ENCODE results near the gene DMWD.
"Not testable (repeated sequence)": the region's sequence is repeated elsewhere in the genome, so short reads cannot be mapped to it uniquely, and the experiment has no call there.

DMWD gene

DNA sequence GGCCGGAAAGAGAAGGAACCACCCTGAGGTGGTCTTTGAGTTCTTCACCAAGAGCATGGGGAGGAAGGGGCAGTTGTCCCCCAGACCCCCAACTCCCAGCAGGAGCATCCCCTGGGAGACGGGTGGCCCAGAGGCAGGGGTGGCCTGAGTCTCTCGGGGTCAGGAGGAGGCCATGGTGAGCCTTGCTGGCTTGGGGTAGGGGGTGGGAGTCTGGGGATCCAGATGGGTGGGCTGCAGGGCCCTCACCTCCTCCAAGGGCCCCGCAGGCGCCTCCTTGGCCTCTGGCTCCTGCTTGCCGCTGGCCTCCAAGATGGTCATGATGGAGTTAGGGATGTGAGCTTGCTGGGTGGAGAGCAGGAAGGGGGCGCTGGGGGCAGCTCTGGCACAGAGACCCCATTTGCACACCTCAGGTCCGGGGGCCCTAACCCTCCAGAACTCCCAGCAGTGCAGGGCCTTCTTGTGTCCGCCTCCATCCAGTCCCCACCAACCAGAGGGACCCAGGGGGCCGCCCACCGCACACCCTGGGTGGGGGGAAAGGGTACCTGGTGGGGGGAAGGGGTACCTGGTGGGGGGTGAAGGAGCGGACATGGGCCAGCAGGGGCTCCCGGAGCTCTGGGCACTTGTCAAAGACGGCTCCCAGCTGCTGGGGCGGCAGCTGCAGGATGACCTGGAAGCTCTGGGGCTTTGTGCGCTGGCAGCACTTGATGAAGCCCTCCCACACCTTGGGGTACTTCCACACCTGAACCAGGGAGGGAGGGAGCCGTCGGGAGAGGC is 23.8 kb upstream of the DMWD start:
- DNase-seq (ENCODE audit: low read depth) = no peak

DNA sequence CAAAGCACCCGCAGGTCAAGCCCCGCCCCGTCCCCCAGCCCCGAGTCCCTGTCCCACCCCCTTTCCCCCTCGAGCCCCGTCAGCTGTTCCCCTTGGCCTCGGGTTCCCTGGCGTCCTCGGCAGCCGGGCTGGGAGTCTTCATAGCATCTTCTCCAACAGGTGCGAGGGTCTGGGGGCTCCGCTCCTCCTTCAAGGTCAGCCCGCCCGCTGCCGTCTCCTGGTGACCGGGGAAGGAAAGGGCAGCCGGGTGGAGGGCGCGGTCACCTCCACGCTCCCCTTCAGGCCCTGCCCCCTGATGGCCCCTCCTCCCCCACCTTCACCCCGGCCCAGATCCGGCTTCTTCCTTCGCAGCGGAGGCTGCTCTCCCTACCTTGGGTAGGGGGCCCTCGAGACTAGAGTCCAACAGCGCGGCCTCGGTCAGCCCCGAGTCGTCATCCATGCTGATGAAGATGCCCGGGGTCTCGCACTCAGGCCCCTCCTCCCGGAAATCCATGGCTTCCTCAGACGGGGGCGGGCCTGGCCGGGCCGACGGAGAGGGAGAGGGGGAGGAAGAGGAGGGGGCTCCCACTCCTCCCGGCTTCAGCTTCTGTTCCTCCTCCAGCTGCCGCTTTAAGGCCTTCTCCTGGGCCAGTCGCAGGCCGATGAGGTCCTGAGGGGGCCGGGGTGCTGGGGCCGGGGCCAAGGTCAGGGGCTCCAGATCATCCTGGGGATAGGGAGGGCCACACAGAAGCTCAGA is 23.0 kb upstream of the DMWD start:
- no peak for DNase-seq (ENCODE audit: low read depth)

DNA sequence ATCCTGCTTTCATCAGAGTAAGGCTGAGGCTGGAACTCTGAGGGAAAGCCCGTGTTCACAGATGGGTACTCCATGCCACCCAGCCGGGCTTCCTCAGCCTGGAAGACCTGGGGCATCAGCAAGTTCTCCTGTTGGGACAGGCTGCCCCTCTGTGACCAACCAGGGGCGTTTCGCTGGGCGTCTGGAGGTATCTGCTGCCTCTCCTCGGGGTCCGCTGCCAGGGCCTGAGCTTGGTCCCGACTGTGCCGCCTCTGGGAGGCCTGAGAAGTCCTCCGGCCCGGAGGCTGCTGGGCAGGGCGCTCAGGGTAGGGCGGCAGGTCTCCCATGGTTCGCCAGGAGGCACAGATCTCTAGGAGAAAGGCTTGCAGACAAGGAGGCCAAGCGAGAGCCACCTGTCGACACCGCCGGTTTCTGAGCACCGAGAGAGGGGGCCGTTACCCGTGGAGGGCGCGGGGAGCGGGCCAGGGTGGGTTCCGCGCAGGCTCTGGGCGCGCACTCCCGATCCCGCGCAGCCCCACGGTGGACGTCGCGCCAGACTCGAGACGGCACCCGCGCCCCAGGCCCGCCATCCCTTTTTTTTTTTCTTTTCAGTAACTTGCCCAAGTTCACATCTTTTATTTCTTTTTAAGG is 22.3 kb upstream of the DMWD start, which contains the start of gene RSPH6A:
RSPH6A (minus strand) TSS at position 458 of the 630 bp plus-strand sequence; CDS start at position 326, 132 bp downstream.
- no peak for DNase-seq (ENCODE audit: low read depth)

DNA sequence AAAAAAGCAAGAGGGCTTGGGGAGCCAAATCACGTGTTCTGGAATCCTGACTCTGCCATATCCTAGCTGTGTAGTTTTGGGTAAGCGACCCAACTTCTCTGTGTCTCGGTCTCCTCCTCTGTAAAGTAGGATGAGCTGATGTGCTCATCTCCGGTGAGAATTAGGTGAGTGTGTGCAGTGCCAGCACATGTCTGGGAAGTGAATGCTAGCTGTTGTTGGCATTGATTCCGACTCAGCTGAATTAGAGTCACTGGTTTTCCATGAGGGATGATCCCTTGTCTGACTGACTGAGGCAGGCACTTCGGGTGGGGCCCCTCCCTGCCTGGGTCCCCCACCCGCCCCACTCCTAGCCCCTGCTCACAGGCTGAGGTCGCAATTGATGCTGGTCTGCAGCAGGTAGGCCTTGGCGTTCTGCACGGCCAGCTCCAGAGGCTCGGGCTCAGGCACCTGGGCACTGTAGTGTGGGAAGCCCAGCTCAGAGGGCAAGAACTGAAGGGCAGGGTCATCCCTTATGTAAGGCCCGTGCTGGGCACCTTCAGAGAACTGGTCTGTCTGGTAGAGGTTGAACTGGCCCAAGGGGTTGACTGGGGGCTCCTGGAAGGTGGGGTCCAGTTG is 21.6 kb upstream of the DMWD start:
- DNase-seq (ENCODE audit: low read depth) = no peak

DNA sequence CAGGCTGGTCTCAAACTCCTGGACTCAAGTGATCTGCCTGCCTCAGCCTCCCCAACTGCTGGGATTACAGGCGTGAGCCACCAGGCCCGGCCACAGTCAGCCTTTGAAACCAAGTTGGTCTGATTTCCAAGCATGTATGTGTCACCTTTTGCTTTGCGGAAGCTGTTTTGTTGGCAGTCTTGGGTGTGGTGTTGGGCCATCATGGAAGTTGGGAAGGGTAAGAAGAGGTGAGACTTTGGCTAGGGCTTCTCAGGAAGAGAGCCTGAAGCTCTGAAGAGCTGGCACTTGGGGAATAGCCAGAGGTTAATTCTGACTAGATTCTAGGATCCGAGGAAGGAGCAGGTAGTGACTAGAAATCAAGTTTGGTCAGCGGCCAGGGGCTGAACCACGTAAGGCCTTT is 19.7 kb upstream of the DMWD start:
- no peak for DNase-seq (ENCODE audit: low read depth)

DNA sequence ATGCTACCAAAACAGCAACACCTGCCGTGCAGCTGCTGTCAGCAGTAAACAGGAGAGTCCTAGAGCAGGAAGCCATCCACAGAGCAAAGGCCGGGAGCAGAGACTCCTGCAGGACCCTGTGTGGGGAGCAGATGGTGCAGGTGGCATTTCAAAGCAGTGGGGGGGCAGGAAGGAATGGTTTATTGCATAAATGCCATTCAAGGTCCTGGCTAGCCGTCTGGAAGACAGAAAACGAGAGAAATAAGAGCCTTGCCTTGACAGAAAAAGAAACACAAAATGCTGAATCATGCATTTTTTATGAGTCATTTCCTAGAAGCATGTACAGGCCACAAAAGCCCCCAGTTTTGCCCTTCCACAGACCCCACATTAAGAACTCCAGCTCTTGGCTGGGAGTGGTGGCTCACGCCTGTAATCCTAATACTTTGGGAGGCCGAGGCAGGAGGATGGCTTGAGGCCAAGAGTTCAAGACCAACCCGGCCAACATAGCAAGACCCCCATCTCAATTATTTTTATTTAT is 17.1 kb upstream of the DMWD start:
- DNase-seq (ENCODE audit: low read depth) = peak; percentile 39

DNA sequence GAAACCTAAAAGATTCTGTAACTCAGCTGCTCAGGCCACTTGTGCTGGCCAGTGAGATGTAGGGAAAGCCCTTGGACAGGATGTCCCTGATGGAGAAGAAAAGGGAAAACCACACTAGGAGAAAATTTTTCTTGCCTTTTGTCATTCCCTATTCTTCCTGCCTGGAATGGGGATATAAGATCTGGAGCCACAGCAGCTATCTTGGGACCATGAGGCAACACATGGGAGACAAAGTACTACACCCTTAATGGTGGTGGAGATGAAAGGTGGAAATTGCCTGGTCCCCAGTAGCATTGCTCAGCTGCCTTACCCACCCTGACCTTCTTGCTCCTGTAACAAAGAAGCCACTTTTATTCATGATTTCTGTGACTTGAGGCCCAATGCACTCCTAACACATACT is 13.1 kb upstream of the DMWD start:
- no peak for DNase-seq (ENCODE audit: low read depth)

DNA sequence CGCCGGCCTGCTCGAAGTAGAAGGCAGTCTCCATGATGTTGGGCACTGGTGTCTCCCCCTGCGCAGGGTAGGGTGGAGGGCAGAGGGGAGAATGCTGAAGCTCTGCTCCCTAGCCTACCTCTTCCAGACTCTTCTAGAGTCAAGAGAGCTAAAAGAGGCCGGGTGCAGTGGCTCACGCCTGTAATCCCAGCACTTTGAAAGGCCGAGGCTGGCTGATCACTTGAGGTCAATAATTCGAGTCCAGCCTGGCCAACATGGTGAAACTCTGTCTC is 12.2 kb upstream of the DMWD start:
- no peak for DNase-seq (ENCODE audit: low read depth)

DNA sequence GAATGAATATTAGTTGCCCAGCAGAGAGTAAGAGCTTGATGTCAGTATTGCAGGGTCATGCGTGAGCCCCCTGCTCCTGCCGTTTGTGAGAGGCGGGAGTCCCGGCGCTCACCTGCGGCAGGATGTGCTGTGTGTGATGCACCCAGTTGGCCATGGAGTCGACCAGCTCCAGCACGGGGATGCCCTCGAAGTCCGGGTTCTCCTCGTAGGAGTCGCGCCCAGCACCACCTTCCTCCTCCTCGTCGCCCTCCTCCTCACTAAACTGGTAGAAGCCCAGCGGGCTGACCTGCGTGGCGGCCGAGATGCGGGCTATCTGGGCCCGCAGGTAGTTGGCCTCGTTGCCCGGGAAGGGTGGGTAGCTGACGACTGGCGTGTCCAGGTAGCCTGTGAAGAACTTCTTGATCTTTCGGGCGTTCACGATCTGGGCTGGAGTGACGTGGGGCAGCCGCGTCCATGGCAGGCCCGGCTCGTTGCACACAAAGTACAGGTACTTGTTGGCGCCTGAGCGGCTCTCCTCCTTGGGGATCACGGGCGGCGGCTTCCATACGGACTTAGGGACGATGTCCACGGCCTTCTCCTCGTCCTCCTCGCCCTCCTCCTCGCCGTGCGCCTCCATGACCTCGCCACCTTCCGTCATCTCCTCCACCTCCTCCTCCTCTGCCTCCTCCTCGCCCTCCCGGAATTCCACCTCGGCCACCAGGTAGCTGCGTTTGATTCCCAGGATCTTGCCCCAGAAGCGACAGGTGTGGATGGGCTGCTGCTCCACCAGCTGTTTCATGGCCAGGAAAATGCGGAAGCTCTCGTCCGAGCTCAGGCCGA is 11.7 kb upstream of the DMWD start:
- no peak for DNase-seq (ENCODE audit: low read depth)

DNA sequence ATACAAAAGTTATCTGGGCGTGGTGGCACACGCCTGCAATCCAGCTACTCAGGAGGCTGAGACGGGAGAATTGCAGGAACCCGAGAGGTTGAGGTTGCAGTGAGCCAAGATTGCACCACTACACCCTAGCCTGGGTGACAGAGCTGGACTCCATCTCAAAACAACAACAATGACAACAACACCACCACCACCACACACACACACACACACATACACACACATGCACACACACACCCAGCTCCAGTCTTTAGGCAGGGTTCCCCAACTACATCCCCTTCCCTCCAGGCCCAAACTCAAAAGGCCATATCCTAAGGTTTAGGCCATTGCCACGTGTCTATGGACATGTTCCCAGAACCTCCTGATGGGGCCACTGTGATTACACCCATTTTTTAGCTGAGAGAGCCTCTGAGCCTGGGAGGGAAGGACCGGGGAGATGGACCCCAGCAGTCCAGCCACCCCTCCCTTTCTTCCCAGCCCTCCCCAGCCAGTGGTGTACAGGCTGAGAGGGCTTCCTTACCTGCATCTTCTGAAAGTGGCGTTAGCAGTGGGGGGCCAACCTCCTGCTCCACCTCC is 9.0 kb upstream of the DMWD start:
- DNase-seq (ENCODE audit: low read depth) = no peak

DNA sequence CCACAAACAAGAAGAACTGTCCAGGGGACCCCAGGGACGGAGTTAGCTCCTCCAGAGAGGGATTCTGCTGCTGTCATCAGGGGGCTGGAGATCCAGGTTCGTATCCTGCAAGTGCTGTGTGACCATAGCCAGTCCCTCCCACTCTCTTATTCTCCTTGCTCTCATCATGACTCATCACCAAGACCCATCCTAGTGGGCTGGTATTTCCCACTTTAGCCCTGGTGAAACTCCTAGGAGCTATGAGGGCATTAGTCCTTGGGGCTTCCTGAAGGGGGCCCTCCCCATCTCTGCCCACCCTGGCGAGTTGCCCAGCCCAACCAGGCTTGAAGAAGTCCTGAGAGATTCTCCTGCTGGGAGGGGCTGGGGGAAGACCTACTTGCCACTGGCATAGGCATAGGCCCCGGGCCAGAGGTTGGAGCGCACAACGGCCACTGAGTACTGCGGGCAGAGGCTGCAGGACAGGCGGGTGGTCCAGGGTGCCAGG is 7.5 kb upstream of the DMWD start:
- DNase-seq (ENCODE audit: low read depth) = no peak

DNA sequence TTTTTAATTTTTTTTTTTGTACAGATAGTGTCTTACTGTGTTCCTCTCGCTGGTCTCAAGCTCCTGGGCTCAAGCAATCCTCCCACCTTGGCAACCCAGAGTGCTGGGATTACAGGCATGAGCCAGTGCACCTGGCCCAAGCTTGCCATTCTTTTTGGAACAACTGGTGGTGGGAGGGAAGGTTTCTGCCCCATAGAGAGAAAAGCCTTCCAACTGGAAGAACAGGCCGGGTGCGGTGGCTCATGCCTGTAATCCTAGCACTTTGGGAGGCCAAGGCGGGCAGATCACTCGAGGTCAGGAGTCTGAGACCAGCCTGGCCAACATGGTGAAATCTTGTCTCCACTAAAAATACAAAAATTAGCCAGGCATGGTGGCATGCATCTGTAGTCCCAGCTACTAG is 6.9 kb upstream of the DMWD start:
- not testable (repeated sequence) for DNase-seq (ENCODE audit: low read depth)

DNA sequence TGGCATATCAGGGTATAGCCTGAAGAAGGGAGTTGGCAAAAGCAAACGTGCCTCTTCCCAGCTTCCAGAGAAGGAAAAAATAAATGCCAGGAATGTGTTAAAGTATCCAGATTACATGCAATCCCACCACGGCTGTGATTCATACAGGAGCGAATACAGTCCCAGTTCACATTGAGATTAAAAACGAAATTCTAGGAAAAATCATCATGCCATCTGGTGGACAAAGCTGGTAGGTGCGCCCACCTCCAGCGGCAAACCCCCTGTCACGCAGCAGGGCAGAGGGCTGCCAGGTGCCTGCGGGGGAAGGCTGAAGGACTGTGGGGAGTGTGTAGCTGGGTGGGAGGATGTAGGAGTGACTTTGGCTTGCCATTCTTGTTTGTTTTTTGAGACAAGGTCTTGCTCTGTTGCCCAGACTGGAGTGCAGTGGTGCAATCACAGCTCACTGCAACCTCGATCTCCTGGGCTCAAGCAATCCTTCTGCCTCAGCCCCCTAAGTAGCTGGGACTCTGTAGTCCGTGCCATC is 6.4 kb upstream of the DMWD start:
- peak; percentile 74 for DNase-seq (ENCODE audit: low read depth)

DNA sequence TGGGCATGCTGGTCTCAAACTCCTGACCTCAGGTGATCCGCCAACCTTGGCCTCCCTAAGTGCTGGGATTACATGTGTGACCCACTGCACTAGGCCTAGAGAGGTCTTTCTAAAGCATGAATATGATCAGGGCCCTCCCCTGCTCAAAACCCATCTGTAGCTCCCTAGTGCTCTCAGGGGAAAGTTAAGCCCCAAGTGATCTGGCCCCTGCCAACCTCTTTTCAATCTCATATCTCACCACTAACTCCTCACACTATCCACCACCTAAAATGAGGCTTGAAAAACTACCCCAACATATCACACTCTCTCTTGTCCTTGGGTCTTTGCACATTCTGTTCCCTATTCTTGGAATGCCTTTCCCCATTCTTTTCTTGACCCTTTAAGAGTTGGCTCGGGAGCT is 2.0 kb upstream of the DMWD start:
- DNase-seq (ENCODE audit: low read depth) = no peak

DNA sequence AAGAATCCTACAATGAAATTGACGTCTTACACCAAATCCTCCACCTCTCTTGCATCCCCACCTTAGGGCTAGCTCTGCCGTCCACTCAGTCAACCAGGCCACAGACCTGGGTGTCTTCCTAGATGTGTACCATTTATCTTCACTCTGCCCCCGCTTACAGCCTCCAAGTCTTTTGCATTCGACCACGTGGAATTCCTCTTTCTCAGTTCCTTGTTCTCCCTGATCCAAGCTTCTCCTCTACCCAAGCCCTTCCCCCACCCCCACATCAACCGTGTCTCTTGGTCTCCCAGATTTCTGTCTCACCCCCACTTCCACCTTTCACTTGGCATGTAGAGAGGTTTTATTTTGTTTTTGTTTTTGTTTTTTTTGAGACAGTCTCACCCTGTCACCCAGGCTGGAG is 1.2 kb upstream of the DMWD start:
- DNase-seq (ENCODE audit: low read depth) = no peak

DNA sequence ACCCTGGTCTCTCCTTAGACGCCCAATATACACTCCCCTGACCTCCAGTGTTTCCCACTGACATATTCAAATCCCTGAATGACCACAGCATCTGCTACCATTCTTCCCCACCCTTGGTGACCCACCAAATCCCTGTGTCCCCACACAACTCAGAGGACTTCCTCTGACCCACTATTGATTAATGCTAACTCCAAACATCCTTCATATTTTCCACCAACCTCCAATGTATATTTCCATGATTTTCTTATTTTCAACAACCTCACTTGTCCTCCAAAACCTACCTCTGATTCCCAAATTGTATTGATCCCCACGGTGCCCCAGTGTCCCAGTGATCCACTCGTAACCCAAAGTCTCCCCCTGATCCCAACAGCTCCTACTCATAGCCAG is 526 bp upstream of the DMWD start:
- no peak for DNase-seq (ENCODE audit: low read depth)

DNA sequence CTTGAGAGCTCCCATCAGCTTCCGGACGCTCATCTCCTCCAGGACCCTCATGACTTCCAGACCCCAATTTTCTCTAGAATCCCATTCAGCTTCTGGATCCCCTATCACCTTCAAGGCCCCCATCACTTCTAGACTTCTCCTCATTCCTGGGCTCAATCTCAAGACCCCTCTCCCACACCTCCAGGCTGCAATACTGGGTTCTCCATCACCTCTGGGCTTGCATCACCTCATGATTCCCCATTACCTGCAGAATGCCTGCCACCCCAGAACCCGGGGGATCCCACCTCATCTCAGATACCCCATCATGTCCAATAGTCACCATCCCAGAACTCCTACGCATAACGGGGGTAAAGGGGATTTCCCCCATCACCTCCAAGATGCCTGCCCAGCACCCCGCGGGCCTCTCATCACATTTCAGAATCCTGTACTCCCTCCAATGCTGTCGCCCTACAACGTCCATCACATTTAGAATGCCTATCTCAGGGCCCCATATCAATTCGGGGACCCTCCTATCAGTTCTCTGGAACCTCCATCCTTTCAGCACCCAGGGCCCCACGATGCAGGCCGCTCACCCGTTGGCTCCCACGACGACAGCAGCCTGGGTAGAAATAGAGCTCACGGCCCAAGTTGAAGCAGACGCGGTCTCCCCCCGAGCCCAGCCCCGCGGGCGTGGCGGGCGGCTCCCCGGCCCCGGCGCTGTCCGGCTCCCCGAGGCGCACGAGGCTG is 738 bp downstream of the DMWD start:
- DNase-seq (ENCODE audit: low read depth) = no peak

DNA sequence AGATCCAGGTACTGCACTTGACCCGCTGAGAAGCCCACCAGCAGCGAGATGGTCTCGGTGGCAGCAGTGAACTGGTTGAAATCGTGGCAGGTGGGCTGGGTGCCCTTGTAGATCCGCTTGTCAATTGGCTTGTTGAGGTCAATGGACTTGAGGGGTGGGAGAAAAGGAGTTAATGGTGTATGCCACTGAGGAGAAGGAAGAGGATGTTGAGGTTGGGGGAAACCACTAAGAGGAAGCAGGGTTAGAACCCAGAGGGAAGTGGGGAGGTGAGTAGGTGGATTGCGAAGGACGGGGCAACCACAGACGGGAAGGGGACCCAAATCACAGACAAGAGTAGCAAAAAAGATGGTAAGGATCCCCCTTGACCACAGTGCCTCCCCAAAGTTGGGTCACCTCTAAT is 1.7 kb downstream of the DMWD start:
- no peak for DNase-seq (ENCODE audit: low read depth)

DNA sequence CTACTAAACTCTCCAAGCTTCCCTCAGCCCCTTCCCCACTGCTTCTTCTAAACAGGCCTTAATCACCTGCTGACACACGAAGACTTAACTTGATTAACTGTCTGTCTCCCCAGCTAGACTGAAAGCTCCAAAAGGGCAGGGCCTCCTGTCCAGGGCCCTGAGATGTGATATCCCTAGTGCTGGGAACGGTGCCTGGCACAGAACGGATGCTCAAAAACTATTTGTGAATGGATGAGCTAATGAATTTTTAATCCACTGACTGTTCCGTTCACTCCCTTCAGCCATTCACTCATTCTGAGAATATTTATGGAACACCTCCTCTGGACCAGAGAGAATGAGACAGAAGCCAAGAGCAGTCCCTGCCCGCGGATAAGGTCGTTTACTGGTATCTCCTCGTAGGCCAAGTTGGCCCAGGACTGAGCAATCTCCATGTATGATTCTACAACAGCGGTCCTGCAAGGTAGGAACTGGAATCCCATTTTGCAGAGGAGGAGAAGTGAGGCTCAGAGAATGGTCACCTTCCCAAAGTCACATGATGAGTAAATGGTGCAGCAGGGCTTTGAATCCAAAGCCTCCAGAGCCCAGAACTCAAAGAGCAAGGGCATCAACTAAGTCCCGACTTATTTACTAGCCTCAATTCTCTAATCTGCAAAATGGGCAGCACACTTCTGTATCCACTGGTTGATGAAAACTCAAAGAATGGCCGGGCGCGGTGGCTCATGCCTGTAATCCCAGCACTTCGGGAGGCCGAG is 3.4 kb downstream of the DMWD start:
- no peak for DNase-seq (ENCODE audit: low read depth)

DNA sequence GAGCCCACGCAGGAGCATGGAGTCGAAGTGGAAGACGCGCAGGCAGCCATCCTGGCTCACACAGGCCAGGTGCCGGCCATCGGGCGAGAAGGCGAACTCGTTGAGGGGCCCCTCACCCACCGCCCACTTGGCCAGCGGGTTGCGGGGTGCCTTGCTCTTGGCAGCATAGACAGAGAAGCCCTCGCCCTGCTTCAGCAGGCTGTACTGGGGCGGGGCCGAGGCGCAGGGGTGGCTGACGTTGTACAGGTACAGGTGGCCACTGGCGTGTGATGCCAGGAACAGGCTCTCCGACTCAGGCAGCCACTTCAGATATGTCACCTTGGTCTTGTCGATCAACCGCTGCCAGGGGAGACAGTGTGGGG is 6.1 kb downstream of the DMWD start:
- no peak for DNase-seq (ENCODE audit: low read depth)
